A549 treated with ZK216348 at 1 μM for 4 hours (cell line): Measurements from ENCODE around the gene B3GNT4. TPM values are rescaled to one million over a fixed set of nuclear protein-coding genes. Genes with fewer than 3 reads are reported as not detected.

Experiments used
- total RNA-seq: library from RNA; stranded (reverse); fragments of 200-300 nt; extraction: Qiagen RNA extraction; gene quantifications from 5 replicates; pipeline ENCODE4 v1.2.3, GENCODE V29; 2022; ENCODE audit warnings: low read depth

Gene B3GNT4
- total RNA-seq, result 0.59 to 1.7 TPM (median 0.70 TPM) in 5 replicates

GRCh38 chr12:122203301-122204166 lies at the start of gene B3GNT4:
Gene B3GNT4, plus strand, starts transcription at chr12:122203709. Its CDS starts 910 bp downstream, at chr12:122204619.

DNA sequence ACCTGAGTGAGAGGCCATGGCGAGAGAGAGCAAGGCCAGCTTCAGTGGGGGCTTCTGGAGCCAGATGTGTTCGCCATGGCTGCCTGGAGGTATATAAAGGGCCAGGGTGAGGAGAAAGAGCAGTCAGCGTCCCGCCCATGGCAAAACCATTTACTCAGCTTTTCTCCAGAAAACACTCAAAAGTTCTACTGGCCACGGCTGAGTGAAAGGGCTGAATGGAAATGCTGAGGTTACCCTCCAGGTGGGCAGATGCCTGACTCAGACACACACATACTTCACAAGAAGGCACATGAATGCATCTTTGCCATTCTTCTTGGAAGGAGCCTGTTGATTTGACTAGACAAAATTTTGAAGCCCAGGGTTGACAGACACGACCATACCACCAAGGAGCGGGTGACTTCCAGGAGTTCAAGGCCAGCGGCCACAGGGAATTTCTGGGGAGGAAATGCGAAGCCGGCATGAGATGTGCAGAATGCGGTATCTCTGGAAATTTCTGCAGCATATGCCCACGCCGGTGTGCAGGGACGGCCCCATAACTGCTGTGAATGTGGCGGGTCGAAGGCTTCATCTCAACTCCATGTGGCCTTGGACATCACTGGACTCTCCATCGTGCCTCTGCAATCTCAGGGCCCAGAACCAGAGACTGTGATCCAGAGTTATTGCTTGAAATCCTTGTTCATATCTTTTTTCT lies 29.2 kb upstream of the B3GNT4 start, which contains the start of gene IL31:
Gene IL31, minus strand, starts transcription at position 67 of the 691 bp plus-strand sequence. Its CDS starts 49 bp downstream, at position 18.

DNA sequence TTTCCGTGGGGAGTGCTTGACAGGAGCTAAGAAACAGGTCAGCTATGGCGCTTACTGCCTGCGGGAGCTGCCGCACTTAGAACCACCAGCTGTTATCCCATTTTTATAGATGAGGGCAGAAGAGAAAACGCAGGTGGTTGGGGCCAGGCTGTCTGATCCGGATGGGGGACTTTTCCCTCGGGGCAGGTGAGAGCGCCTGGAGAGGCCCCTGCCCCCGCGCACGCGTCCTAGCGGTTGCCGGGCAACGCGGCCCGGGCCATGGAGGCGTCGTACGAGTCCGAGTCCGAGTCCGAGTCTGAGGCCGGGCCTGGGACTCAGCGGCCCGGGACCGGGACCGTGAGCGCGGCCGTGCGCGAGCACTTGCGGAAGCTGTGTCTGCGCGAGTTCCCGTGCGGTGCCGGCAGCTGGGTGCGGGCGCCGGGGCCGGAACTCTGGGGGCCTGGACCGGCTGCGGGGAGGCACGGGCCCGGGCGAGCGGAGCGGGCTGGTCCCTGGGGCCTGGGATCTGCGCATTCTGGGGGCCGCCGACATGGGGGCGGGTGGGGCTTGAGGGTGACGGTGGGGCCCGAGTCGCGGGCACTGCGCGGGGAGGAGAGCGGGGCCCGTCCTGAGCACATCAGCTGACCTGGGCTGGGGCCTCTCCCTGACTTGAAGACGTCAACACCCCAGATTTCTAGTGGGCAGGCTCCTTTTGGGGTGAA lies 20.5 kb upstream of the B3GNT4 start, which contains the start of gene LRRC43:
Gene LRRC43, plus strand, starts transcription at position 237 of the 701 bp plus-strand sequence. Its CDS starts 22 bp downstream, at position 259.

GRCh38 chr12:122225683-122226365 lies 22.3 kb downstream of the B3GNT4 start, which contains the start of gene DIABLO:
Gene DIABLO, minus strand, starts transcription at chr12:122226052. Its CDS starts 38 bp downstream, at chr12:122226014.

Other genes with a start within 250 kb of the B3GNT4 start
- gene BCL7A, start 181.8 kb upstream of the B3GNT4 start, total RNA-seq, result 9.3 to 13.2 TPM (median 11.3 TPM) in 5 replicates
- 21.5 to 53.9 TPM (median 39.5 TPM) in 5 replicates for gene MLXIP, start 125.0 kb upstream of the B3GNT4 start, total RNA-seq
- gene IL31, start 29.5 kb upstream of the B3GNT4 start, total RNA-seq, result not detected in 5 replicates
- 0.16 TPM in 1 of 5 replicates, not detected in the others for gene LRRC43, start 20.6 kb upstream of the B3GNT4 start, total RNA-seq
- 68.5 to 79.1 TPM (median 72.0 TPM) in 5 replicates for gene DIABLO, start 22.3 kb downstream of the B3GNT4 start, total RNA-seq
- gene VPS33A, start 62.8 kb downstream of the B3GNT4 start, total RNA-seq, result 16.2 to 24.0 TPM (median 19.3 TPM) in 5 replicates
- gene CLIP1, start 219.0 kb downstream of the B3GNT4 start, total RNA-seq, result 35.8 to 51.2 TPM (median 44.4 TPM) in 5 replicates